ENCODE results near the gene DUS1L.

Gene DUS1L

GRCh38 chr17:82023447-82024241 lies 42.0 kb downstream of the DUS1L start:
- no peak for DNase-seq (ENCODE audit: low spot score)

- peak; percentile 100 for DNase-seq (ENCODE audit: low spot score)
Measured at GRCh38 chr17:82022981-82023446, 42.6 kb downstream of the DUS1L start, which contains the start of gene LRRC45. Gene LRRC45 (plus strand): TSS chr17:82023305. CDS start chr17:82023644, 339 bp downstream.

DNA sequence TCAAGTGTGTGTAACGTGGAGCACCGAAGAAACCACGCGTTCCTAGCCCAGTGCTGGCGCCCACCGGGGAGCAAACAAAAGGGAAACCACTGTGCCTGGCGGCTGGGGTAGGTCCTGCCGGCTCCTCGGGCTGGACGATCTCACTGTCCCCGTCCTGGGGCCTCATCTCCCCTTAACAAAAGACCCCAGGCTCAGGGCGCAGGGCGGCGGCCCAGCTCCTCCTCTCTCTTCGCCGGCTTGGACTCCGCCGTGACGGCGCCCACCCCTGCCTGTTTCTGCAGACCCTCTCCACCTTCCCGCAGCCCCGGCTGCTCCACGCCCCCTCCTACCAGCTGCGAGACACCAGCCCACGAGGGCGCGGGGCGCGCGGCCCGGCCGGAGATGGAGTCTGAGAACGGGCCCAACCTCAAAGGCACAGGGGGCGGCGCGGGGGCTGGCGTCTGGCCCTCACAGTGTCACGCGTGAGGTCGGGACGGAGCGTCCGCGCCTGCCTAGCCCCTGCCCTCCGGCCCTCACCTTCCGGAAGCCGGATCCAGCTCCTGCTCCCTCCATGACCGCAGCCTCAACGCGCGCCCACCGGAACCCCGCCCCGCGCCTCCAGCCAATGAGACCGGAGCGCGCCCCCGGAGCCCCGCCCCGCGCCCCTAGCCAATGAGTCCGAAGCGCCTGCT lies 43.2 kb downstream of the DUS1L start, which contains the start of gene CENPX:
TSS of gene CENPX (minus strand) at position 569 of the 671 bp plus-strand sequence. CDS start at position 552, 17 bp downstream.
- DNase-seq (ENCODE audit: low spot score) = no peak

- no peak for DNase-seq (ENCODE audit: low spot score)
Measured at GRCh38 chr17:82021900-82022309, 43.7 kb downstream of the DUS1L start.

GRCh38 chr17:82021107-82021899 lies 44.3 kb downstream of the DUS1L start:
- DNase-seq (ENCODE audit: low spot score) = no peak

DNA sequence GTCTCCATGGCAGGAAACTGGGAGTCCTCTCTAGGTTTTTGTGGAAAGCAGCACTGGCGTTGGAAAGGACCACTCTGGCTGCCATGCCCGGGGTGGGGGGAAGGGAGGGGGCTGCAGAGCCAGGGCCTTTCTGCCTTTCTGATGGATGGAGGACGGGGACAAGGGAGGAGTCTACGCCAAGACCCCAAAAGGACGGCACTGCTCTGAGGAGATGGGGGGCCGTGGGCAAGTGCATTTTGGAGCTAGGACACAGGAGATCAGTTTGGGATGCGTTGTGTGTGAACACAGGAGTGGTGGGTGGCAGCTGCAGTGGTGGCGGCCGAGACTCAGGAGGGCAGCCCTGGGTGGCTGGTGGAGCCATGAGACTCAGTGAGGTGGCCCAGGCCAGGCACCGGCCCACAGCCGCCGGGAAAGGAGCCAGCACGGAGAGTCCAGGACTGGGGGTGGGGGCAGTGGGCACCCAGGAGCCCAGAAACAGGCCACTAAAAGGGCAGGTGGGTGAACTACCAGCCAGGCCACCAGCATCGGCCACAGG lies 45.0 kb downstream of the DUS1L start:
- DNase-seq (ENCODE audit: low spot score) = no peak

GRCh38 chr17:82019690-82020571 lies 45.7 kb downstream of the DUS1L start:
- DNase-seq (ENCODE audit: low spot score) = no peak

- no peak for DNase-seq (ENCODE audit: low spot score)
Measured at GRCh38 chr17:82018989-82019689, 46.5 kb downstream of the DUS1L start.

- DNase-seq (ENCODE audit: low spot score) = no peak
Measured at GRCh38 chr17:82018152-82018988, 47.2 kb downstream of the DUS1L start.

- DNase-seq (ENCODE audit: low spot score) = no peak
Measured at GRCh38 chr17:82017612-82018151, 47.9 kb downstream of the DUS1L start.

- DNase-seq (ENCODE audit: low spot score) = no peak
Measured at GRCh38 chr17:82016875-82017459, 48.6 kb downstream of the DUS1L start.

DNA sequence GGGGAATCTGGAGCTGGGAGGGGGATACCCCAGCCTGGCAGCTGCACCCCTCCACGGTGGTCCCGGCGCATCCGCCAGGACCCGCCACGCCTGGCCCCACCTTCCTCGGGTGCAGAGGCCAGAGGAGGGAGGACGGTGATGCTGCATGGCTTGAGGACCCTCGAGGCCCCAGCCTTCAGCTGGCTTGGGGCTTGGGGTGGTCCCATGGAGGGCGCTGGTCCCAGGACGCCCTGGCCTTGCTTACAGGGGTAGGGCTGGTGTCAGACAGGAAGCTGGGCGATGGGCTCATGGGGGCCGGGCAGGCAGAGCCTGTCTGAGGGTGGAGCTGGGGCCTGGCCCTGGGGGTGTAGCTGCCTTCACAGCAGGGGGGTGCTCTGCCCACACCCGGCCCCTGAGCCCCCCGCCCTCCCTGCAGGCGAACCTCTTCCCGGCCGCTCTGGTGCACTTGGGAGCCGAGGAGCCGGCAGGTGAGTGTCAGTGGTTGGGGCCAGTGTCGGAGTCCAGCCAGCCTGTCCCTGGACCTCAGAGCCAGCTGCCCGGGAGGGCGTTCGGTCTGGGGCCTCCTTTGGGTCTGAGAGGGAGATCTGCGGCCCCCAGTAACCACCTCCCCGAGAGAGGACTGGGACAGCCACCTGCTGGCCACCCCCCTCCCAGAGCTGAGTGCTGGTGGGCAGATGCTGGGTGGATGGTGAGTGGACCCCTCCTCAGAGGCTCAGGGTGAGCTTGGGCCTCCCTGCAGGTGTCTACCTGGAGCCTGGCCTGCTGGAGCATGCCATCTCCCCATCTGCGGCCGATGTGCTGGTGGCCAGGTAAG lies 49.3 kb downstream of the DUS1L start:
- DNase-seq (ENCODE audit: low spot score) = no peak

GRCh38 chr17:82015311-82015971 lies 50.2 kb downstream of the DUS1L start:
- no peak for DNase-seq (ENCODE audit: low spot score)

DNA sequence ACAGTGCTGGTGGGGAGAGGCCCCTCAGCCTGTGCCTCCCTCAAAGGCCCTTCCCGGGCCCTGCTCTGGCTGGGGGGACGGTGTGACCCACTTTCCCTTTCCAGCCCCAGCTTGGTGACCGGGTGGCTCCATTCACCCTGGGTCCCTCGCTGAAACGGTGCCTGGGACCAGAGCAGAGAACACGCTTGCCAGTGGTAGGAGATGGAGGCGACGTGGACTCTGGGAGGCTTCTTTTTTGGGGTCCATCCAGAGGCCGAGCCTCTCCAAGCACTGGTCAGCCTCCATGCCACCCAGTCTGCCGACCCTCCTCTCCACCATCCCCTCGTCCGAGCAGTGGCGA lies 50.7 kb downstream of the DUS1L start:
- no peak for DNase-seq (ENCODE audit: low spot score)

DNA sequence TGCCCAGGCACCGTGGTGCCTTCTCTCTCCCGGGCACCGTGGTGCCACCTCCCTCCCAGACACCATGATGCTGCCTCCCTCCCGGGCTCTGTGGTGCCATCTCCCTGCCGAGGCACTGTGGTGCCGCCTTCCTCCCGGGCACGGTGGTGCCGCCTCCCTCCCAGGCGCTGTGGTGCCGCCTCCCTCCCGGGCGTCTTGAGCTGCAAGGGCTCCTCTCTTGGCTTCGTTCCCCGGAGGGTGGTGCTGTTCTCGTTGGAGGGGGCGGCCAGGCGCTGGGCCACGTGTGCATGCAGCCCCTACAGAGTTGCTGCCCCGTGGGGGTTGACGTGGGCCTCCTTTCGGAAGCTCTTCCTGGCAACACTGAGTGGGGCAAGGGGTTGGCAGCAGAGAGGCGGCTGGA lies 51.2 kb downstream of the DUS1L start:
- DNase-seq (ENCODE audit: low spot score) = no peak

DNA sequence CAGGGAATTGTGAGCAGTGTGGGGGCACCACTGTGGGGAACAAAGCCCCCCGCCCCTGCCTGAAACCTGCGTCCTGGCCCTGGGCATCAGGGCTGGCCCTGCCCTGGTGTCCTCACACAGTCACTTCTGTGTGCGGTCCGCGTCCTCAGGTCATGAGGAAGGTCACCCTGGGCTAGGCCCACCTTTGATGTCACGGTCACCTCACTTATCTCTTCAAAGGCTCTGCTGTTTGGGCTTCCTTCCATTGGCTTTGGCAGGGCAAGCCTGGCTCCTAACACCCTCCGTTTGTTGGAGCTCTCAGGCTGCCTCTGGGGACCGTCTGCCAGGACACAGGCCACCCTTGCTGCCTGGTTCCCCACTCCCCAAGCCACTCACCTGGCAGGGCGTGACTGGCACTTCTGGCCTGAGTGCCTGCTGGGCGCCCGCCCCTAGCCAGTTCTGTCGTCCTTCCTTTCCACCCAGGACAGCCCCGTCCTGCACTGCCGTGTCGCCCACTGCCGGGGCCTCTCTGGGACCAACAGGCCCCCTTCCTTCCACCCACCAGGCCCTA lies 51.8 kb downstream of the DUS1L start:
- no peak for DNase-seq (ENCODE audit: low spot score)

- no peak for DNase-seq (ENCODE audit: low spot score)
Measured at GRCh38 chr17:82013341-82013740, 52.3 kb downstream of the DUS1L start.
